ENCODE data around the gene NEGR1.

DNA sequence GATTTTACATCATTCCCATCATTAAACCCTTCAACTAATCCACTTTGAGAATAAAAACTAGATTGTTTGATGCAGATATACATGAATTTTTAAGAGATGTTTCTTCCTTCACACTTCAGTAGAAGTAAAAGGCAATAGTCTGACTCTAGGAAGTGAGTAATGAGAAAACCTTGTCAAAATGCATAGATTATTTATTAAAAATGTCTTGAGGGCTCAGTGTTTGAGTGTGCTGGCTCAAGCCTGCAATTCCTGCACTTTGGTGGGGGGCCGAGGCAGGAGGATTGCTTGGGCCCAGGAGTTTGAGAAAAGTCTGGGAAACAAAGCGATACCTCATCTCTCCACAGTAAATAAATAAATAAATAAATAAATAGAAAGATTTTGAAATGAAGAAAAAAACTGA is 177.1 kb downstream of the NEGR1 start:
- TF ChIP-seq, protein P1, sequence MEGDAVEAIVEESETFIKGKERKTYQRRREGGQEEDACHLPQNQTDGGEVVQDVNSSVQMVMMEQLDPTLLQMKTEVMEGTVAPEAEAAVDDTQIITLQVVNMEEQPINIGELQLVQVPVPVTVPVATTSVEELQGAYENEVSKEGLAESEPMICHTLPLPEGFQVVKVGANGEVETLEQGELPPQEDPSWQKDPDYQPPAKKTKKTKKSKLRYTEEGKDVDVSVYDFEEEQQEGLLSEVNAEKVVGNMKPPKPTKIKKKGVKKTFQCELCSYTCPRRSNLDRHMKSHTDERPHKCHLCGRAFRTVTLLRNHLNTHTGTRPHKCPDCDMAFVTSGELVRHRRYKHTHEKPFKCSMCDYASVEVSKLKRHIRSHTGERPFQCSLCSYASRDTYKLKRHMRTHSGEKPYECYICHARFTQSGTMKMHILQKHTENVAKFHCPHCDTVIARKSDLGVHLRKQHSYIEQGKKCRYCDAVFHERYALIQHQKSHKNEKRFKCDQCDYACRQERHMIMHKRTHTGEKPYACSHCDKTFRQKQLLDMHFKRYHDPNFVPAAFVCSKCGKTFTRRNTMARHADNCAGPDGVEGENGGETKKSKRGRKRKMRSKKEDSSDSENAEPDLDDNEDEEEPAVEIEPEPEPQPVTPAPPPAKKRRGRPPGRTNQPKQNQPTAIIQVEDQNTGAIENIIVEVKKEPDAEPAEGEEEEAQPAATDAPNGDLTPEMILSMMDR (conservative IDR thresholded peaks at IDR 0.05; ENCODE audit: low read length) = no peak
- TF ChIP-seq EZH2phosphoT487 (IDR thresholded peaks at IDR 0.05; ENCODE audit: borderline replicate concordance, low read depth, low read length) = no peak

All from OCI-LY7 (cell line).